GM20431 (cell line): ENCODE data around the gene ANKDD1A.

Experiments used
- in situ Hi-C: fragments of 300-500 bp; cut with MseI, MboI; formaldehyde crosslinking; loops from one replicate; pipeline ENCODE4 v1.15.0; 2020; ENCODE audit warnings: low sequenced_read_pairs; ENCODE audit not compliant: unreplicated experiment

Gene ANKDD1A

GRCh38 chr15:64916365-64916764, 4.7 kb downstream of the ANKDD1A start:
- in situ Hi-C loops, result no loop called here

- in situ Hi-C loops, result no loop called here
Measured at GRCh38 chr15:64917211-64917610, 5.5 kb downstream of the ANKDD1A start.

- in situ Hi-C loops, result no loop called here
Measured at GRCh38 chr15:64919721-64920120, 8.0 kb downstream of the ANKDD1A start.

- in situ Hi-C loops, result no loop called here
Measured at GRCh38 chr15:64921711-64922110, 10.0 kb downstream of the ANKDD1A start.

- in situ Hi-C loops, result no loop called here
Measured at GRCh38 chr15:64923546-64923945, 11.8 kb downstream of the ANKDD1A start.

GRCh38 chr15:64925335-64926330, 13.9 kb downstream of the ANKDD1A start:
- in situ Hi-C loops, result no loop called here

- in situ Hi-C loops, result no loop called here
Measured at GRCh38 chr15:64926661-64927060, 15.0 kb downstream of the ANKDD1A start.

GRCh38 chr15:64928626-64929220, 17.0 kb downstream of the ANKDD1A start:
- in situ Hi-C loops, result no loop called here

GRCh38 chr15:64930019-64930652, 18.4 kb downstream of the ANKDD1A start:
- in situ Hi-C loops, result no loop called here

GRCh38 chr15:64930778-64931371, 19.2 kb downstream of the ANKDD1A start:
- in situ Hi-C loops, result no loop called here

GRCh38 chr15:64931381-64931780, 19.7 kb downstream of the ANKDD1A start:
- in situ Hi-C loops, result no loop called here

- in situ Hi-C loops, result no loop called here
Measured at GRCh38 chr15:64934023-64934422, 22.3 kb downstream of the ANKDD1A start.

GRCh38 chr15:64938192-64938591, 26.5 kb downstream of the ANKDD1A start:
- in situ Hi-C loops, result no loop called here

- in situ Hi-C loops, result no loop called here
Measured at GRCh38 chr15:64942356-64942755, 30.7 kb downstream of the ANKDD1A start.

GRCh38 chr15:64943512-64944225, 32.0 kb downstream of the ANKDD1A start:
- in situ Hi-C loops, result no loop called here

GRCh38 chr15:64944961-64945360, 33.3 kb downstream of the ANKDD1A start:
- in situ Hi-C loops, result no loop called here

- in situ Hi-C loops, result no loop called here
Measured at GRCh38 chr15:64947211-64947610, 35.5 kb downstream of the ANKDD1A start.

GRCh38 chr15:64948916-64949315, 37.2 kb downstream of the ANKDD1A start:
- in situ Hi-C loops, result no loop called here

GRCh38 chr15:64949383-64950186, 37.9 kb downstream of the ANKDD1A start:
- in situ Hi-C loops, result no loop called here
